Glomerular visceral epithelial cell (primary cell): ENCODE measurements around the gene SEC23IP.
"Not testable (repeated sequence)": the region's sequence is repeated elsewhere in the genome, so short reads cannot be mapped to it uniquely, and the experiment has no call there.

Experiments
- DNase-seq: peaks from one replicate; pipeline ENCODE4 v3.0.0-alpha.2; 2016; ENCODE audit errors: extremely low spot score

The SEC23IP gene

DNA sequence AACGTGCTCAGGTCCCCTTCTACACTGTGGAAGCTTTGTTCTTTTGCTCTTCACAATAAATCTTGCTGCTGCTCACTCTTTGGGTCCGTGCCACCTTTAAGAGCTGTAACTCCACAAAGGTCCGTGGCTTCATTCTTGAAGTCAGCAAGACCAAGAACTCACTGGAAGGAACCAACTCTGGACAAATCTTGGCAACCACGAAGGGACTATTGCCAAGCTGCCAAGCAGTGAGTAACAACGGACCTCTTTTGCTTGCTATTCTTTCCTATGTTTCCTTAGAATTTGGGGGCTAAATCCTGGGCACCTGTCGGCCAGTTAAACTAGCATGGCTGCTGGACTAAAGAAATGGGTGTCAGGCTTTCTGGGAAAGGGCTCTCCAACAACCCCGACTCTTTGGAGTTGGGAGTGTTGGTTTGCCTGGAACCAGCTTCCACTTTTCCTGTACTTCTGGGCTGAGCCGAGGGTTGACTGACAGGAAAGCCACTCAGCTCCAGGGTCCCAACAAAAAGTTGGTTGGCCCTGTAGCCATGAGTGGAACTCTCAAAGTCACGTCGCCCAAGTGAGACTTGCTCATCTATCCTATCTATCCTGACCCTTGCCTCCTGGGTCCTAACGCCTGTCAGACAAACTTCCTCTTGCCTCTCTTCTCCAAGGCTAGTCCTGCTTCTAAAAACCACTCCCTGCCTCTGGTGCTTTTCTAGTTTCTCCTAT, 8.5 kb upstream of the SEC23IP start:
- DNase-seq, result not testable (repeated sequence)

DNA sequence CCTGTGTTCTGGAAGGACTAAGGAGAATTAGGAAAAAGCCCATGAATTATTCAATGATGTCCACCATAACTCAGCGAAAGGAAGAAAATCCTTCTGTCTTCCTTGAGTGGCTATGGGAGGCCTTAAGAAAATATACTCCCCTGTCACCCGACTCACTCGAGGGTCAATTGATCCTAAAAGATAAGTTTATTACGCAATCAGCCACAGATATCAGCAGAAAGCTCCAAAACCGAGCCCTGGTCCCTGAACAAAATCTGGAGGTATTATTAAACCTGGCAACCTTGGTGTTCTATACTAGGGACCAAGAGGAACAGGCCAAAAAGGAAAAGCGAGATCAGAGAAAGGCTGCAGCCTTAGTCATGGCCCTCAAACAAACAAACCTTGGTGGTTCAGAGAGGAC, 6.5 kb upstream of the SEC23IP start:
- DNase-seq, result not testable (repeated sequence)

DNA sequence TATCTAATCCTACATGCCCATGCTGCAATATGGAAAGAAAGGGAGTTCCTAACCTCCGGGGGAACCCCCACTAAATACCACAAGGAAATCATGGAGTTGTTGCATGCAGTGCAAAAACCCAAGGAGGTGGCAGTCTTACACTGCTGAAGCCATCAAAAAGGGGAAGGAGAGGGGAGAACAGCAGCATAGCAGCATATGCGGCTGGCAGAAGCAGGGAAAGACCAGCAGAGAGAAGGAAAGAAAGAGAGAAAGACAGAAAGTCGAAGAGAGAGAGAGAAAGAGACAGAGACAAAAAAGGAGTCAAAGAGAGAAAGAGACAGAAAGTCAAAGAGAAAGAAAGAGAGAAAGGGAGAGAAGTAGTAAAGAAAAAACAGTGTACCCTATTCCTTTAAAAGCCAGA, 3.8 kb upstream of the SEC23IP start:
- DNase-seq, result not testable (repeated sequence)

DNA sequence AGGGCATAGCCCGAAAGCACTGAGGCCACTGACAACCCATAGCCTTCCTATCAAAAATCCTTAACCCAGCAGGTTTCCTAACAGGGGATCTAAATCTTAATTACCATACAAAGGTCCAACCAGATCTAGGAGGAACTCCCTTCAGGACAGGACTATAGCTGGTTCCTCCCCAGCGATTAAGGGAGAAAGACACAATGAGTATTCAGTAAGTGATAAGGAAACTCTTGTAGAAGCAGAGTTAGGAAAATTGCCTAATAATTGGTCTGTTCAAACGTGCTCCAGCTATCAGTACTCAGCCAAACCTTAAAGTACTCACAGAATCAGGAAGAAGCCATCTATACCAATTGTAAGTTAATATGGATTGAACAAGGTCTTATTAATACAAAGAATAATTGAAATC, 3.3 kb upstream of the SEC23IP start:
- DNase-seq, result not testable (repeated sequence)

DNA sequence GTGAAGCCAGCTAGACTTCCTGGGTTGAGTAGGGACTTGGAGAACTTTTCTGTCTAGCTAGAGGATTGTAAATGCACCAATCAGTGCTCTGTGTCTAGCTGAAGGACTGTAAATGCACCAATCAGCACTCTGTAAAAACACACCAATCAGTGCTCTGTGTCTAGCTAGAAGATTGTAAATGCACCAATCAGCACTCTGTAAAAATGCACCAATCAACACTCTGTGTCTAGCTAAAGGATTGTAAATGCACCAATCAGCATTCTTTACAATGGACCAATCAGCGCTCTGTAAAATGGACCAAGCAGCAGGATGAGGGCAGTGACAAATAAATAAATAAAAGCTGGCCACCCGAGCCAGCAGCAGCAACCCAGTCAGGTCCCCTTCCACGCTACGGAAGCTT, 2.2 kb upstream of the SEC23IP start:
- DNase-seq, result not testable (repeated sequence)

DNA sequence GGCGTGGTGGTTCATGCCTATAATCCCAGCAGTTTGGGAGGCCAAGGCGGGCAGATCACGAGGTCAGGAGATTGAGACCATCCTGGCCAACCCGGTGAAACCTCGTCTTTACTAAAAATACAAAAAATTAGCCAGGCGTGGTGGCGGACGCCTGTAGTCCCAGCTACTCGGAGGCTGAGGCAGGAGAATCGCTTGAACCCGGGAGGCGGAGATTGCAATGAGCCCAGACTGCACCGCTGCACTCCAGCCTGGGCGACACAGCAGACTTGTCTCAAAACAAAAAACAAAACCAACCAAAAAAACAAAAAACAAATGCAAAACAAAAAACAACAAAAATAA, 712 bp upstream of the SEC23IP start:
- DNase-seq, result not testable (repeated sequence)

DNA sequence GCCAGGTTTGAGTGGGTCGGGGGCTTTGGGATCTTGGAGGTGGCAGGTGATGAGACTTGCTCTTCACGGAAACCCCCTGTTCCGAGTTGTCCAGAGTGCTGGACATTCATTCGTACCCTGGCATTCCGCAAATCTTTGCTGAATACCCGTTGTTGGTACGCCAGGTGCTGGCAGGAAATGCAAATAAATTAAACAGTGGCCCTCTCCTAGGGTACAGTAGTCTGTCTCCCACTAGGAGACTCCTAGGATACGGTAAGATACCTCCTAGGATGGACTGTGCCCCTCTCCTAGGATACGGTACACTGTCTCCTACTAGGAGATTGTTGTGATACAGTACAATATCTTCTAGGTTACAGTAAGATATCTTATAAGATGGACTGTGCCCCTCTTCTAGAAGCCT, 544 bp downstream of the SEC23IP start:
- no peak for DNase-seq

DNA sequence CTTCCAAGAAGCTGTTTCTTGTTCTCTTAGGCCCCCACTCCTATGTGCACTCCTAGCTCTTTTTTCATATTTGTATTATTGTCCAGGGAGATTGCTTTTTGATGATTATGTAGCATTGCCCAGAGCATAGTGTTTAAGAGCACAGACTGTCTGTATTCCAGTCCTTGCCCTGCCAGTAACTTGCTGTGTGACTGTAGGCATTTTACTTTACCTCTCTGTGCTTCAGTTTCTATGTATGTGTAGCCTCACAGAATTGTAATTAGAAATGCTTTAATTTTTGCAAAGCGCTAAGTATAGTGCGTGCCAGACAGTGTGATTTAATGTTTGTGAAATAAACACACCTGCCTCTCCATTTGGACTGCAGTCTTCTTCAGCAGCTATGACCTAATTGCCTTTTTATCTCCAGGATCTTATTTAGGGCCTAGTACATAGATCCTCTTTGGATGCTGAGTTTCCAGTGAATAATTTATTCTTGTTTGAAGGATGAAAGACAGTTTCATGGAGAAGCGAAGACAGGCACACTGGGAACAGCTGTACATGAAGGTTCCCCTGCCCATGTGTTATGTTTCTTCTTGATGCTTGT, 1.4 kb downstream of the SEC23IP start:
- DNase-seq, result no peak

DNA sequence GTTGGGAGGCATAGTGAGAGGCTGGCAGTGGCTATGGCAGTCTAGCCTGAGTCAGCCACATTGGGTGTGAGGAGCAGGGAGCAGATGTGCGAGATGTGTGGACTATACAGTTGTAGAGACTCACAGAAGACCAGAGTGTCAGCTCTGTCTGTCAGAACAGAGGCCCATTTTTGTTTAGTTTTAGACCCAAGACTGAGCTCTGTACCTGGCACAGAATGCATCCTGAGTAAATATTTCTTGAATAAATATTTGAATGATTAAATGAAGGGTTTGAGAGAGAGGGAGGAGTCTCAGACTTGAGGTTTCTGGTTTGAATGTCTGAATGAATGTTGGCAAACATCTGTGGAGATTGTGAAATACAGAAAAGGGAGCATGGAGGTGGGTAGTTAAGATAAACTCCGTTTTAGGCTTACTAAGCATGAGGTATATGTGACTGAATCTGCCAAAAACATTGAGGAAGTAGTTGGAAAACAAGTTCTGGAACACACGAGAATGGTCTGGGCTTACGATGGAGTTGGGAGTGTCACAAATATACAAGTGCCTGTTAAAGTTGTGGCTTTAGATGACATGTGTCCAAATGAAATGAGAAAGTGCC, 3.6 kb downstream of the SEC23IP start:
- peak; percentile 4 for DNase-seq

DNA sequence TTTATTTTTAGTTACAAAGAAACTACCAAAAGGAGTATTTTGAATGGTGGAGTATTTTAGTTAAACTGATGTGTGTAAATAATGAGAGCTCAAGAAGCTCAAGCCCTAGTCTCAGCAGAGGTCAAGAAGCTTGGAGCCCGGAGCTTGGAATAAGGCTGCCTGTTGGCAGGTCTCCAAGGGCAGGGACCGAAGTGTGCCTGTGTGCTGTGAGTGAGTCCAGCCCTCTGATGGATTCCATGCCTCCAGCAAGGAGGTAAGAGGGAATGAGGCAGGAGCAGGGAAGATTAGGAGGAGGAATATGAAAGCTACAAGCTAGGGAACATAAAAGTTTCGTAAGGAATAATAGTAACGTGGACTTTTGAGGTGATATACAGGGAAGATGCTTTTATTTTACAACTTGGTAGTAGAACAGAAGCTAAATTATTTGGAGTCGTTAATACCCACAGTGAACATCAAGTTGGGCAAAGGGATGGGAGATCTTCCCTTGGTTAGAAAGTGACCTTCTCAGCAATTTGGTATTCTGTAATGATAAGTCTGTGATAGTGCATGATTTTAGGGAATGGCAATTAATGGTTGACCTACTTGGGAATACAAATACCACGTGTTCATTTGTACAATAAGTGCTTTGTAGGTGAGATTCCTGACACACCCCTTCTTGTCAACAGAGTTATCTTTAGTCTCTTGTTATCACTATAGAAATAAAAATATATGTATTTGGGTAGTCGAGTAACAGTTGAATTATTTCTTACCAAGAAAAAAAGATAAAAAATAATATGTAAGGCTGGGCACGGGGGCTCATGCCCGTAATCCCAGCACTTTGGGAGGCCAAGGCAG, 4.6 kb downstream of the SEC23IP start:
- peak; percentile 30 for DNase-seq

DNA sequence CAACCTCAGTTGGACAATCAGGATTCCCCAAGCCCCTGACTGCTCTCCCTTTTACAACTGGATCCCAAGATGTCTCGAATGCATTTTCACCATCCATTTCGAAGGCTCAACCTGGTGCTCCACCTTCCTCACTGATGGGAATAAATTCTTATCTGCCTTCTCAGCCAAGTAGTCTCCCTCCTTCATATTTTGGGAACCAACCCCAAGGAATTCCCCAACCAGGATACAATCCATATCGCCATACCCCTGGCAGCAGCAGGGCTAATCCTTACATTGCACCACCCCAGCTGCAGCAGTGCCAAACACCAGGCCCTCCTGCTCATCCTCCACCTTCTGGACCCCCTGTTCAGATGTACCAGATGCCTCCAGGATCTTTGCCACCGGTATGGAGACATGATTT, 6.0 kb downstream of the SEC23IP start:
- DNase-seq, result no peak

DNA sequence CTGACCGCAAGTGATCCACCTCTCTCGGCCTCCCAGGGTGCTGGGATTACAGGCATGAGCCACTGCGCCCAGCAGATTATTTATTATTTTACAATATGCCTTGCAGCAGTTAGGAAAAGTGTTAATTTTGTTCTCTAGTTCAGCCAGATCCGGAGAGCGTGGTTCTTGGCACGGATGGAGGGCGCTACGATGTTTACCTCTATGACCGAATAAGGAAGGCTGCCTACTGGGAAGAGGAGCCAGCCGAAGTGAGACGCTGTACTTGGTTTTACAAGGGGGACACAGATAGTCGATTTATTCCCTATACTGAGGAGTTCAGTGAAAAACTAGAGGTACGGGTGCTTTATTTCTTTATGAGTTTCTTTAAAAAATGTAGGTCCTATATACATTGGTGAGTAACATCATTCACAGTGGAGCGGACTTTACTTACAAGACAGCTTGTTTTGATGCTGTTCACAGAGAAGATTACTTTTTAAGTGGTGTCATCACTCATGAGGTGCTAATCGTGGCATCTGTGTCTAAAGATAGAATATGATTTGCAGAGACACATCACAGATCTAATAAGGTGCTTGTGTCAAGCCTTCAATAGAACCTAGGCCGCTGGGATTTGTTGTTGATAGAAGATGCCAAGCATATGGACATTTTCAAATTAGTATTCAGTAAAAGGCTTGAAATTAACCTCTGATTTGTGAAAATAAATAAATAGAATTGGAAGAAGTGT, 11.6 kb downstream of the SEC23IP start:
- DNase-seq, result no peak

DNA sequence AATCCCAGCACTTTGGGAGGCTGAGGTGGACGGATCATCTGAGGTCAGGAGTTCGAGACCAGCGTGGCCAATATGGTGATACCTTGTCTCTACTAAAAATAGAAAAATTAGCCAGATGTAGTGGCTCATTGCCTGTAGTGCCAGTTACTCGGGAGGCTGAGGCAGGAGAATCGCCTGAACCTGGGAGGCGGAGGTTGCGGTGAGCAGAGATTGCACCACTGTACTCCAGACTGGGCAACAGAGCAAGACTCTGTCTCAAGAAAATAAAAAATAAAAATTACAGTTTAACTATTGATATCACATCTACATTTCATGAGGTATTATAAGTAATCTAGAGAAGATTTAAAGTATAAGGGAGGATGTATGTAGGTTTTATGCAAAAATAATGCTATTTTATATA, 15.2 kb downstream of the SEC23IP start:
- not testable (repeated sequence) for DNase-seq

DNA sequence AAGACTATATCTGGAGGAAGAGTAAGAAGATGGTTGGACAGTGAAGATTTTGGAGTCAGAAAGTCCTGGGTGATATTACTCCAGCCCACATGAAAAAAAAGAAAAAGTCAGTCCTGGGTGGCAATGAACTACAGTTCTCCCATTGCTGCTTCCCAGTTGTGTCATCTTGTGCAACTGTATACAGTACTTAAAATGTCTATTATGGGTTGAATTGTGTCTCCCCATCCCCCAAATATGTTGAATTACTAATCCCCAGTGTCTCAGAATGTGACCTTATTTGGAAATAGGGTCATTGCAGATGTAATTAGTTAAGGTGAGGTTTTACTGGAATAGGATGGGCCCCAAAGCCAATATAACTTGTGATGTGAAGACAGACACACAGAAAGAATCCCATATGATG, 15.6 kb downstream of the SEC23IP start:
- DNase-seq, result no peak

DNA sequence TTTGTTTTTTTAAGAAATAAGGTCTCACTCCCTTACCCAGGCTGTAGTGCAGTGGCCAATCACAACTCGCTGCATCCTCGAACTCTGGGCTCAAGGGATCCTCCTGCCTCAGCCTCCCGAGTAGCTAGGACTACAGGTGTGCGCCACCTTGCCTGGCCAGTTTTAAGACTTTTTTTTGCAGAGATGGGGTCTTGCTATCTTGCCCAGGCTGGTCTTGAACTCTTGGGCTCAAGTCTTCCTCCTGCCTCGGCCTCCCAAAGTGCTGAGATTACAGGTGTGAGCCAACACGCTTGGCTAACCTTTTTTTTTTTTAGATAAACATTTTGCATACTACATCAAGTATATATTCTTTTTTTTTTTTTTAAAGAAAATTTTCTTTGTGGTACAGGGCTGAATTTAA, 18.2 kb downstream of the SEC23IP start:
- DNase-seq, result no peak

DNA sequence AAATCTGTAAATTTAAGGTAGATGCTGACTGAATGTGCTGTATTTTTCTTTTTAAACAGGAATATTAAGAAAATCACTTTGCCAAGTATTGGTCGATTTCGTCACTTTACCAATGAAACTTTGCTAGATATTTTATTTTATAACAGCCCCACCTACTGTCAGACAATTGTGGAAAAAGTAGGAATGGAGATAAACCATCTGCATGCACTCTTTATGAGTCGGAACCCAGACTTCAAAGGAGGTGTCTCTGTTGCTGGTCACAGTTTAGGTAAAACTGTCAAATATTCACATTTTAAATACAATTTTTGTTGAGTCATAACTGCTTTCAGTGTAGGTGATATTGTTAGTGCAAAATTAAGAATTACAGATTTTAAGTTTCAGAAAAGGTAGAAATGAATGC, 25.2 kb downstream of the SEC23IP start:
- no peak for DNase-seq

DNA sequence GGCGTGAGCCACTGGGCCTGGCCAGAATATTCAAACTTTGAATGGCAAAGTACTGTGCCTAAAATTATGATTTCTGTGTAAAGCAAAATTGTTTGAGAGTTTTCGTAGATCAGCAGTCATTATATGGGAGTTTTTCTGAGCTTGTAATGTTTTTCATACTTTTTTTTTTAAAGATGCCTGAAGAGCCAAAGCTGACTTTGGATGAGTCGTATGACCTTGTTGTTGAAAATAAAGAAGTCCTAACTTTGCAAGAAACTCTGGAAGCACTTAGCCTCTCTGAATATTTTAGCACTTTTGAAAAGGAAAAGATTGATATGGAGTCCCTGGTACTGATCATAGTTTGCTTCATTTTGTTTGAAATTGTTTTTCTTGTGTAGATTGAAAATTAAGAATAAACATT, 26.7 kb downstream of the SEC23IP start:
- no peak for DNase-seq

DNA sequence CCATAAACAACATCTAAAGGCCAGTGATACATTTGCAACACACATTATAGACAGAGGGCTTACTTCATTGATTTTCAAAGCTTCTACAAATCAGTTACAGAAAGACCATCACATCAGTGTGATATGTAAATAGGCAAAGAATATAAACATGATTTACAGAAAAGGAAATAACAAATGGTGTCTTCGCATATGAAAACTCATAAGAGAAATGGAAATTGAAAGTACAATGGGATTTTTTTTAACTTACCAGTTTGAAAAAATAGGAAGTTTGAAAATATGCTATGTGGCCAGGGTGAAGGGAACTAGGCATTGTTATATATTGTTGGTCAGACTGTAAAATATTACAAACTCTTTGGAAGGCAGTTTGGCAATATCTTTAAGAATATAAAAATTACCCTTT, 27.3 kb downstream of the SEC23IP start:
- no peak for DNase-seq

DNA sequence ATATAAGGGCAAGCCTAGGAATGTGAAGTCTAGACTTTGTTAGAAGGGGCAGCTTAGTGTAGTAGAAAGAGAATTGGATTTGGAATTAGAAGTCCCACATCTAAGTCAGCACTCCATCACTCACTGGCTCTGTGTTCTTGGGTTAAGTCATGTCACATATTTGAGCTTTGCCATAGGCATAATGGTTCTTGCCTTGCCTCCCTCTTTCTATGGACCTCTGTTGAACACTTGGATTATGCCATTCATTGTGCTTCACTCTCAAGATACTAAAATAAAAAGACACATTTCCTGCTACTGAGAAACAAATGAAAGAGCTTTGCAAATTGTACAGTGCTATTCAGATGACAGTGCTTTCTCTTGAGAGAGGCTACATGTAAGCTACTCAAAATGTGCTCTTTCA, 35.9 kb downstream of the SEC23IP start:
- no peak for DNase-seq

DNA sequence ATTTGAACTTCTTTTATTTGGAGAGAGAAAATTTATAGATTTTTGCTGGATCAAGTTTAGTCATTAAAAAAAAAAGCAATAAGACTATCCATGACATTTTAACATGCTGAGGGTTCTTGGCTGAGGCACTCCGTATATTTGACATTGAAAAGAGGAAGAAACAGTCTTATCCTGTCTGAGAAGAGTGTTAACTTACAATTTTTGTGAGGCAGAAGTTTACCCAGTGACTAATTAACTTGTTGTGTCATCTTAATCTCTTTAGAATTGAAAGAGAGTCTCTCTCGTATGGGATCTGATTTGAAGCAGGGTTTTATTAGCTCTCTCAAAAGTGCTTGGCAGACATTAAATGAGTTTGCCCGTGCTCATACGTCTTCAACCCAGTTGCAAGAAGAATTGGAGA, 39.3 kb downstream of the SEC23IP start:
- no peak for DNase-seq

DNA sequence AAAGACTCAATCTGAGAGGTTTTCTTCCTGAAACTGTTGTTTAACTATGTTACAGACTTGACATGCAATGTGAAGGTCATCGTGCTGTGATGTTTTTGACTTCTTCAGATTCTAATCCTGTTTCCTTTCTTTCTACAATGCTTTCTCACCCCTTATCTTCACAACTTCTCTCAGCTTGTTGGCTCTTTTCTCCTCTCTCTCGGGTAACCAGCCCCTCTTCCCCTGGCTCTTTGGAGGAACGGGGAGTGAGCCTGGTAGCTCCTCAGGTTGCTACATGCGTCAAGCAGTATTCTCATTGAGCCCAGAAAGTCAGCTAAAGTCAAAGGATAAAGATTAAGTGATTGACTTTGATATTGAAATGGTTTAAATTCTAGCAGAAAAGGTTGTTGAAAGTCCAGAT, 40.1 kb downstream of the SEC23IP start:
- no peak for DNase-seq

DNA sequence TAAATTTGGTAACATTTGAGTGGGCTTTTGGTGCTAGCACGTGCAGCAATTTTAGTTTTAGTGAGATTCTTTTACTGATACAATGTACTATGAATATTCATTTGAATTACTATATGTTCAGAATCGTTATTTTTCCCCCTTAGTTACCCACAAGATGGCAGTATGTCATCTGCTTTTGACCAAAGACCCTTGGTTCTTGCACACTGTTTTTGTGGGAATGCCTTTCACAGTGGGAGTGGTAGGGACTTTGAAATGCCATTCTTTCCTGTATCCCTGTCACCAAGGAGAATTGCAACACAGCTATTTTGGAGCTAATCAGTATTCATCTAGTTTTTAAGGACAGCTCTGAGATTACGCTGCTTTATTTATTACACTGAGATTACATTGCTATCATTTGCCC, 40.6 kb downstream of the SEC23IP start:
- peak; percentile 15 for DNase-seq
